Eye (tissue), 1 donor: Measurements from ENCODE around the gene ATG2B.

Experiments used
- DNase-seq: peaks from one replicate; pipeline ENCODE4 v3.0.0-alpha.2; 2015

Gene ATG2B

GRCh38 chr14:96362965-96363750, at the start of gene ATG2B, which contains the start of gene GSKIP:
TSS of gene ATG2B (minus strand) at chr14:96363341. CDS start at chr14:96362976, 365 bp downstream.
TSS of gene GSKIP (plus strand) at chr14:96363526. CDS start at chr14:96382248, 18,722 bp downstream.
- DNase-seq: peak; percentile 98

GRCh38 chr14:96410119-96410518, 47.0 kb upstream of the ATG2B start:
- no peak for DNase-seq

GRCh38 chr14:96409701-96410100, 46.6 kb upstream of the ATG2B start:
- no peak for DNase-seq

- no peak for DNase-seq
Observed at GRCh38 chr14:96408608-96409007, 45.5 kb upstream of the ATG2B start.

- DNase-seq: no peak
Observed at GRCh38 chr14:96407935-96408570, 44.9 kb upstream of the ATG2B start.

- no peak for DNase-seq
Observed at GRCh38 chr14:96405677-96406076, 42.5 kb upstream of the ATG2B start.

- DNase-seq: no peak
Observed at GRCh38 chr14:96403409-96403808, 40.3 kb upstream of the ATG2B start.

- DNase-seq: no peak
Observed at GRCh38 chr14:96400495-96400894, 37.4 kb upstream of the ATG2B start.

- no peak for DNase-seq
Observed at GRCh38 chr14:96399405-96399804, 36.3 kb upstream of the ATG2B start.

- DNase-seq: no peak
Observed at GRCh38 chr14:96398921-96399320, 35.8 kb upstream of the ATG2B start.

GRCh38 chr14:96398432-96398831, 35.3 kb upstream of the ATG2B start:
- DNase-seq: no peak

- no peak for DNase-seq
Observed at GRCh38 chr14:96394047-96394815, 31.1 kb upstream of the ATG2B start.

GRCh38 chr14:96393071-96393691, 30.0 kb upstream of the ATG2B start:
- peak; percentile 2 for DNase-seq

GRCh38 chr14:96391293-96392118, 28.4 kb upstream of the ATG2B start:
- peak; percentile 97 for DNase-seq

- no peak for DNase-seq
Observed at GRCh38 chr14:96390965-96391292, 27.8 kb upstream of the ATG2B start.

- no peak for DNase-seq
Observed at GRCh38 chr14:96385385-96385784, 22.2 kb upstream of the ATG2B start.

GRCh38 chr14:96384740-96385139, 21.6 kb upstream of the ATG2B start:
- DNase-seq: no peak

GRCh38 chr14:96384053-96384452, 20.9 kb upstream of the ATG2B start:
- DNase-seq: no peak

- DNase-seq: no peak
Observed at GRCh38 chr14:96383445-96383844, 20.3 kb upstream of the ATG2B start.

- DNase-seq: no peak
Observed at GRCh38 chr14:96380735-96381134, 17.6 kb upstream of the ATG2B start.

GRCh38 chr14:96376093-96376492, 13.0 kb upstream of the ATG2B start:
- DNase-seq: no peak

GRCh38 chr14:96373538-96373937, 10.4 kb upstream of the ATG2B start:
- no peak for DNase-seq
